Measurements from ENCODE around the gene FRA10AC1.

FRA10AC1 gene

DNA sequence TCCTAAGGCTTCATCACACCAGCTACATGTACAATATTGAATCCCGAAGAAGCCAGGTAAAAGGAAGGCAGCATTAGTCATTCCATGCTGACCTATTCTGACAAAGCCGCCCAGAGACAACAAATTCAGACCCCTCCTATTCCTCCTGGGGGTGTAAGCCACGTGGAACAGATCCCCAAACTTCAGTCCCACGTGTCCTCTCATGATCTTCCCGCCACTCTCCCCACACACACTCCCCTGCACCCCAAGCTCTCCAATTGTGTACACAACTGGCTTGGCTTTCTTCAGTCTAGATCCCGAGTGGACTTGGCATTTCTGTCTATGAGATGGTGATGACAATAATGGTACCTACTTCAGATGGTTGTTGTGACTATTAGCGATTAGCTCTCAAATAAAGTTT is 81.5 kb downstream of the FRA10AC1 start:
- H3K27ac ChIP-seq (ENCODE audit: low read depth, low read length): no peak overlapping the region
- H3K4me1 ChIP-seq (ENCODE audit: control insufficient read depth, low read length): no peaks in the 10 kb centered on the region
- no peaks in the 10 kb centered on the region for H4K20me1 ChIP-seq (ENCODE audit: control insufficient read depth, insufficient read depth, low read depth, low read length)
- H3K36me3 ChIP-seq (ENCODE audit: control insufficient read depth, low read length): no peaks in the 10 kb centered on the region; the same call in 1 of the 2 replicates
- H3K27me3 ChIP-seq (ENCODE audit: control insufficient read depth, low read length): peaks cover 14% of the 10 kb centered on the region
- no peak overlapping the region for H3K4me3 ChIP-seq (ENCODE audit: low read length)
- H3K9me2 ChIP-seq (replicated peaks; ENCODE audit: control insufficient read depth, low read length): no peaks in the 10 kb centered on the region
- no peaks in the 10 kb centered on the region for H3F3A ChIP-seq (ENCODE audit: control insufficient read depth, insufficient read depth)
- no peaks in the 10 kb centered on the region for H3K9me3 ChIP-seq (ENCODE audit: control insufficient read depth, insufficient read depth, low read length)
- H3K4me2 ChIP-seq (ENCODE audit: low read length): no peak overlapping the region
- no peaks in the 10 kb centered on the region for H3K79me2 ChIP-seq (ENCODE audit: control insufficient read depth, low read length)
- no peak for TF ChIP-seq EZH2phosphoT487 (IDR thresholded peaks at IDR 0.05; ENCODE audit: borderline replicate concordance, low read length)
- TF ChIP-seq CTCF (IDR thresholded peaks at IDR 0.05; ENCODE audit: low read depth, low read length, poor library complexity, severe bottlenecking): no peak
